CD4-positive, alpha-beta memory T cell (primary cell): ENCODE results near the gene RPUSD2. TPM values are rescaled to one million over a fixed set of nuclear protein-coding genes. Genes with fewer than 3 reads are reported as not detected.
"Not testable (repeated sequence)": the region's sequence is repeated elsewhere in the genome, so short reads cannot be mapped to it uniquely, and the experiment has no call there.

Experiments used
- CTCF ChIA-PET: fragments of 350-600 bp; sonication (Branson Sonifier 250); formaldehyde crosslinking; loops from one replicate; lab custom pipeline; 2021; ENCODE audit warnings: inconsistent platforms; ENCODE audit not compliant: partially characterized antibody; lab: Charles Lee
- POLR2A ChIA-PET: fragments of 350-600 bp; sonication (Branson Sonifier 250); formaldehyde crosslinking; loops from one replicate; lab custom pipeline; 2021; ENCODE audit not compliant: partially characterized antibody; lab: Charles Lee
- DNase-seq, 5 donors: peaks; one replicate each; pipeline versions ENCODE4 v3.0.0 to v3.0.0-alpha.2; 2020 to 2022; ENCODE audit warnings: mixed read lengths in 1 of 5
- H3K27ac ChIP-seq: one replicate; pipeline ENCODE4 v1.7.0; 2013; ENCODE audit warnings: low read depth, low read length
- H3K27me3 ChIP-seq: 2 replicates; pipeline ENCODE4 v1.7.0; 2013; ENCODE audit warnings: mild to moderate bottlenecking, low read length, moderate library complexity; ENCODE audit not compliant: insufficient read depth
- H3K36me3 ChIP-seq: 2 replicates; pipeline ENCODE4 v1.7.0; 2013; ENCODE audit warnings: mild to moderate bottlenecking, low read length, moderate library complexity; ENCODE audit not compliant: insufficient read depth
- H3K4me1 ChIP-seq: 2 replicates; pipeline ENCODE4 v1.7.0; 2013; ENCODE audit warnings: mild to moderate bottlenecking, low read length, moderate library complexity; ENCODE audit not compliant: insufficient read depth
- H3K4me3 ChIP-seq, 2 donors: one replicate each; pipeline ENCODE4 v1.7.0; 2013; ENCODE audit warnings: low read length in 2 of 2, mild to moderate bottlenecking in 1 of 2
- H3K9me3 ChIP-seq, 2 donors: one replicate each; pipeline ENCODE4 v1.7.0; 2013; ENCODE audit warnings: low read length in 2 of 2, control low read depth in 1 of 2; ENCODE audit not compliant: control insufficient read depth in 1 of 2
- H3K27ac Mint-ChIP-seq, 7 donors: one replicate each; pipeline ENCODE4 v1.8.0; 2020 to 2021; ENCODE audit warnings: mixed read lengths in 7 of 7, mild to moderate bottlenecking in 6 of 7, inconsistent platforms in 3 of 7, moderate library complexity in 3 of 7
- H3K27me3 Mint-ChIP-seq, 2 donors: one replicate each; pipeline ENCODE4 v1.8.0; 2020 to 2021; ENCODE audit warnings: mixed read lengths in 2 of 2
- H3K36me3 Mint-ChIP-seq, 2 donors: one replicate each; pipeline ENCODE4 v1.8.0; 2020 to 2021; ENCODE audit warnings: mixed read lengths in 2 of 2, inconsistent platforms in 1 of 2, mild to moderate bottlenecking in 1 of 2
- H3K4me1 Mint-ChIP-seq, 4 donors: one replicate each; pipeline ENCODE4 v1.8.0; 2020 to 2021; ENCODE audit warnings: mixed read lengths in 4 of 4, mild to moderate bottlenecking in 1 of 4
- H3K4me3 Mint-ChIP-seq, 8 donors: one replicate each; pipeline ENCODE4 v1.8.0; 2020 to 2021; ENCODE audit warnings: mixed read lengths in 8 of 8, mild to moderate bottlenecking in 7 of 8, moderate library complexity in 6 of 8, inconsistent platforms in 3 of 8
- H3K9me3 Mint-ChIP-seq, 8 donors: one replicate each; pipeline ENCODE4 v1.8.0; 2020 to 2021; ENCODE audit warnings: mixed read lengths in 8 of 8, mild to moderate bottlenecking in 5 of 8, inconsistent platforms in 3 of 8, moderate library complexity in 1 of 8
- intact Hi-C: fragments of 100-400 bp; cut with micrococcal nuclease; formaldehyde crosslinking; loops from one replicate; pipeline ENCODE4 v1.15.1; 2023
- polyA plus RNA-seq, 2 donors: library from polyadenylated mRNA; unstranded; fragments of 300-500 nt; fragmentation: Illumina TruSeq; gene quantifications; one replicate each; pipeline ENCODE4 v1.2.3, GENCODE V29; 2021
- total RNA-seq, 2 experiments: library from RNA; stranded (reverse); gene quantifications; one replicate each; pipeline ENCODE4 v1.2.3, GENCODE V29; 2021

Gene RPUSD2
- total and polyA plus RNA-seq, 4 experiments from 2014 or later = 13.6 to 25.0 (median 17.3) TPM

GRCh38 chr15:40565333-40566238, 3.5 kb upstream of the RPUSD2 start:
- intact Hi-C loops = loop anchor here (1.0 to 10.0 kb wide), 5 partner anchors 29 to 1097 kb away; partner anchors contain the start of genes DNAJC17, KNL1, MGA and VPS18
- H3K27me3 Mint-ChIP-seq = no peaks in the 10 kb centered on the region
- Histone ChIP-seq H3K9me3 (no peaks in the 10 kb centered on the region), H3K36me3 (no peaks in the 10 kb centered on the region), H3K4me3 (peak overlapping the region; percentile 97 to 98), H3K27ac (peak overlapping the region; percentile 92), H3K27me3 (no peaks in the 10 kb centered on the region), H3K4me1 (peaks cover 42% of the 10 kb centered on the region)
- ChIA-PET POLR2A (interaction anchor here (0.9 to 2.5 kb wide), 10 partner anchors 13 to 258 kb away, joined by 3 to 14 read pairs (median 4); partner anchors contain the start of genes BAHD1, GCHFR, PLCB2 and RAD51), CTCF (interaction anchor here (0.6 to 2.0 kb wide), 7 partner anchors 15 to 329 kb away, joined by 3 to 16 read pairs (median 5); partner anchors contain the start of genes PLCB2 and VPS18)
- peak overlapping the region; percentile 95 to 98 (median 97) for H3K4me3 Mint-ChIP-seq
- no peaks in the 10 kb centered on the region for H3K9me3 Mint-ChIP-seq
- DNase-seq = no peak
- peaks cover 7 to 32% of the 10 kb centered on the region in 2 donors for H3K36me3 Mint-ChIP-seq
- H3K27ac Mint-ChIP-seq = peak overlapping the region; percentile 89 to 99 (median 98)
- peaks cover 31 to 68% (median 47%) of the 10 kb centered on the region in 4 donors for H3K4me1 Mint-ChIP-seq

GRCh38 chr15:40567111-40567510, 2.0 kb upstream of the RPUSD2 start:
- peaks cover 45% of the 10 kb centered on the region for H3K4me1 ChIP-seq
- no peak for DNase-seq
- H3K4me3 ChIP-seq = no peak overlapping the region
- H3K36me3 ChIP-seq = no peaks in the 10 kb centered on the region
- CTCF ChIA-PET = interaction anchor here (1.3 kb wide), 1 partner anchor 22 kb away, joined by 5 read pairs; no protein-coding TSS in a partner anchor
- Mint-ChIP-seq H3K4me1 (peaks cover 30 to 65% (median 50%) of the 10 kb centered on the region in 4 donors), H3K27ac (peak overlapping the region in 4 of 7 donors; percentile 18 to 80 (median 52)), H3K36me3 (peaks cover under 1 to 24% of the 10 kb centered on the region in 2 donors), H3K4me3 (peak overlapping the region in 4 of 8 donors; percentile 1 to 54 (median 2)), H3K9me3 (no peaks in the 10 kb centered on the region), H3K27me3 (no peaks in the 10 kb centered on the region)
- intact Hi-C loops = loop anchor here (5.0 to 10.0 kb wide), 3 partner anchors 200 to 1095 kb away; partner anchors contain the start of genes MGA and VPS18
- no peaks in the 10 kb centered on the region for H3K27me3 ChIP-seq
- POLR2A ChIA-PET = interaction anchor here (0.7 kb wide), 1 partner anchor 26 kb away, joined by 3 read pairs; no protein-coding TSS in a partner anchor
- no peak overlapping the region for H3K27ac ChIP-seq
- no peaks in the 10 kb centered on the region for H3K9me3 ChIP-seq

- no peak for DNase-seq
- H3K36me3 Mint-ChIP-seq = peaks cover 14 to 36% of the 10 kb centered on the region in 2 donors
- no peak overlapping the region for H3K4me3 Mint-ChIP-seq
- H3K9me3 Mint-ChIP-seq = no peaks in the 10 kb centered on the region
- peaks cover 9 to 31% (median 14%) of the 10 kb centered on the region in 4 donors for H3K4me1 Mint-ChIP-seq
- no peak overlapping the region for H3K27ac Mint-ChIP-seq
- no peaks in the 10 kb centered on the region for H3K27me3 Mint-ChIP-seq
- no peak overlapping the region for H3K27ac ChIP-seq
- H3K9me3 ChIP-seq = no peaks in the 10 kb centered on the region
- ChIA-PET CTCF (interaction anchor here (2.2 kb wide), 1 partner anchor 15 kb away, joined by 9 read pairs; no protein-coding TSS in a partner anchor), POLR2A (no interaction called here)
- intact Hi-C loops = no loop called here
- H3K4me1 ChIP-seq = peaks cover 7% of the 10 kb centered on the region
- H3K36me3 ChIP-seq = peaks cover 15% of the 10 kb centered on the region
- H3K4me3 ChIP-seq = no peak overlapping the region
- H3K27me3 ChIP-seq = no peaks in the 10 kb centered on the region
These were observed 6.0 kb downstream of the RPUSD2 start for GRCh38 chr15:40575113-40575512.

- H3K27ac Mint-ChIP-seq, H3K4me3 ChIP-seq, H3K9me3 Mint-ChIP-seq, H3K9me3 ChIP-seq, intact Hi-C loops, H3K27me3 Mint-ChIP-seq, H3K27me3 ChIP-seq, H3K4me3 Mint-ChIP-seq, DNase-seq, POLR2A ChIA-PET, H3K27ac ChIP-seq, H3K4me1 ChIP-seq: not testable (repeated sequence)
- CTCF ChIA-PET = interaction anchor here (2.2 kb wide), 1 partner anchor 13 kb away, joined by 9 read pairs; no protein-coding TSS in a partner anchor
- H3K36me3 ChIP-seq = peaks cover 15% of the 10 kb centered on the region
- peaks cover 14 to 33% of the 10 kb centered on the region in 2 donors for H3K36me3 Mint-ChIP-seq
- H3K4me1 Mint-ChIP-seq = peaks cover 0 to 13% (median 2%) of the 10 kb centered on the region in 4 donors
These were observed 7.8 kb downstream of the RPUSD2 start for GRCh38 chr15:40576914-40577313.

- DNase-seq = no peak
- Mint-ChIP-seq H3K4me3 (no peak overlapping the region), H3K27me3 (no peaks in the 10 kb centered on the region), H3K36me3 (peaks cover 7 to 20% of the 10 kb centered on the region in 2 donors), H3K27ac (peak overlapping the region in 1 of 7 donors; percentile 36), H3K4me1 (peaks cover 0 to 11% (median under 1%) of the 10 kb centered on the region in 4 donors), H3K9me3 (no peaks in the 10 kb centered on the region)
- Histone ChIP-seq H3K9me3 (no peaks in the 10 kb centered on the region), H3K27me3 (no peaks in the 10 kb centered on the region), H3K27ac (no peak overlapping the region), H3K4me1 (no peaks in the 10 kb centered on the region), H3K4me3 (no peak overlapping the region), H3K36me3 (peaks cover 6% of the 10 kb centered on the region)
- ChIA-PET CTCF (interaction anchor here (1.0 kb wide), 1 partner anchor 10 kb away, joined by 3 read pairs; the partner anchor contains the start of gene RPUSD2), POLR2A (no interaction called here)
- intact Hi-C loops = no loop called here
These were observed 9.8 kb downstream of the RPUSD2 start for GRCh38 chr15:40578892-40579291.

GRCh38 chr15:40581796-40582195, 12.7 kb downstream of the RPUSD2 start:
- not testable (repeated sequence) for H3K27me3 ChIP-seq

More at GRCh38 chr15:40581796-40582195, 12.7 kb downstream of the RPUSD2 start:
- H3K4me1 Mint-ChIP-seq, H3K4me3 ChIP-seq, DNase-seq, H3K9me3 Mint-ChIP-seq, H3K27me3 Mint-ChIP-seq, H3K27ac ChIP-seq, H3K27ac Mint-ChIP-seq, intact Hi-C loops, H3K4me3 Mint-ChIP-seq, H3K36me3 ChIP-seq, H3K36me3 Mint-ChIP-seq, POLR2A ChIA-PET, H3K9me3 ChIP-seq, H3K4me1 ChIP-seq: not testable (repeated sequence)
- CTCF ChIA-PET = interaction anchor here (0.8 to 1.8 kb wide), 2 partner anchors 8 to 12 kb away, joined by 3 to 8 read pairs; partner anchors contain the start of gene RPUSD2
